HL-60 (cell line): ENCODE data around the gene MTCL1.

Experiments used
- DNase-seq, 2 experiments: peaks; one replicate each; pipeline ENCODE4 v3.0.0-alpha.2; 2010 to 2020; ENCODE audit warnings: low read depth in 1 of 2, low spot score in 1 of 2
- H3K27ac ChIP-seq: fragments of 250-450 bp; sonication (Bioruptor Pico); replicated peaks from 2 replicates; pipeline ENCODE4 v1.5.1; 2020; ENCODE audit warnings: mild to moderate bottlenecking, moderate library complexity
- H3K27me3 ChIP-seq: fragments of 250-450 bp; sonication (Bioruptor Pico); 2 replicates; pipeline ENCODE4 v1.5.1; 2021; ENCODE audit warnings: mild to moderate bottlenecking, moderate library complexity; ENCODE audit not compliant: insufficient read depth, poor library complexity, severe bottlenecking
- H3K4me3 ChIP-seq: replicated peaks from 2 replicates; pipeline ENCODE4 v1.5.1; 2011; ENCODE audit warnings: mild to moderate bottlenecking, control low read depth, low read length; ENCODE audit not compliant: insufficient read depth
- CTCF ChIP-seq: IDR thresholded peaks from one replicate; pipeline ENCODE4 v1.5.1; 2011; ENCODE audit warnings: low read length, control low read depth, inconsistent platforms; ENCODE audit not compliant: insufficient read depth
- GABPA ChIP-seq: IDR thresholded peaks from 2 replicates; pipeline ENCODE4 v1.6.1; 2012; ENCODE audit warnings: low read depth
- POLR2AphosphoS5 ChIP-seq: IDR thresholded peaks from 2 replicates; pipeline ENCODE4 v1.6.1; 2012; ENCODE audit warnings: low read depth
- REST ChIP-seq: IDR thresholded peaks from 2 replicates; pipeline ENCODE4 v1.6.1; 2012; ENCODE audit warnings: low read depth; ENCODE audit not compliant: insufficient replicate concordance
- SPI1 ChIP-seq: IDR thresholded peaks from 2 replicates; pipeline ENCODE4 v1.6.1; 2012; ENCODE audit warnings: low read depth, mild to moderate bottlenecking, borderline replicate concordance

MTCL1 gene

GRCh38 chr18:8726963-8727705 is 21.8 kb downstream of the MTCL1 start:
- no peak for DNase-seq
- TF ChIP-seq SPI1 = no peak
- TF ChIP-seq CTCF = no peak
- TF ChIP-seq REST = no peak
- no peak for TF ChIP-seq GABPA
- TF ChIP-seq POLR2AphosphoS5 = no peak
- H3K4me3 ChIP-seq = no peak overlapping the region
- H3K27me3 ChIP-seq = peaks cover 12% of the 10 kb centered on the region
- H3K27ac ChIP-seq = no peak overlapping the region

- no peak for DNase-seq
- Histone ChIP-seq H3K27me3 (peaks cover 10% of the 10 kb centered on the region), H3K4me3 (no peak overlapping the region), H3K27ac (no peak overlapping the region)
- TF ChIP-seq GABPA (no peak), CTCF (no peak)
Measured at GRCh38 chr18:8730080-8730827, 24.9 kb downstream of the MTCL1 start.

GRCh38 chr18:8732442-8733360 is 27.3 kb downstream of the MTCL1 start:
- Histone ChIP-seq H3K27me3 (peaks cover 12% of the 10 kb centered on the region), H3K27ac (no peak overlapping the region), H3K4me3 (no peak overlapping the region)
- DNase-seq = no peak
- no peak for TF ChIP-seq POLR2AphosphoS5
- TF ChIP-seq GABPA = no peak
- TF ChIP-seq CTCF = no peak
- TF ChIP-seq REST = no peak
- TF ChIP-seq SPI1 = no peak
